Measurements from ENCODE around the gene FADS3. TPM values are rescaled to one million over a fixed set of nuclear protein-coding genes. Genes with fewer than 3 reads are reported as not detected.

Gene FADS3
- total RNA-seq, 1 donor, result 127 TPM

- no peak overlapping the region for H3K27ac ChIP-seq (ENCODE audit: low read depth, low read length)
- no peaks in the 10 kb centered on the region for H3K27me3 ChIP-seq (ENCODE audit: insufficient read depth, low read length)
- no peaks in the 10 kb centered on the region for H3K4me1 ChIP-seq (ENCODE audit: insufficient read depth, low read length)
- DNase-seq (ENCODE audit: insufficient read length, low spot score, missing footprints), result peak; percentile 23
- H3K9me3 ChIP-seq (ENCODE audit: low read depth, low read length), result no peaks in the 10 kb centered on the region
- H2AFZ ChIP-seq (ENCODE audit: low read length), result no peak overlapping the region
- no peak for TF ChIP-seq CTCF (IDR thresholded peaks at IDR 0.05; ENCODE audit: extremely low read depth, low read depth, low read length)
- no peaks in the 10 kb centered on the region for H3K79me2 ChIP-seq (ENCODE audit: insufficient read depth, low read length)
- H3K4me3 ChIP-seq (ENCODE audit: insufficient read depth, low read length), result no peak overlapping the region
- no peak overlapping the region for H3K4me2 ChIP-seq (ENCODE audit: insufficient read depth, low read length)
- H3K36me3 ChIP-seq (ENCODE audit: insufficient read depth, low read length), result peaks cover 22% of the 10 kb centered on the region
- H4K20me1 ChIP-seq (ENCODE audit: insufficient read depth, low read length), result no peaks in the 10 kb centered on the region
These were observed 37.0 kb downstream of the FADS3 start for GRCh38 chr11:61854206-61854895.

GRCh38 chr11:61853698-61854169 lies 37.6 kb downstream of the FADS3 start:
- Histone ChIP-seq H3K27ac (ENCODE audit: low read depth, low read length) (no peak overlapping the region), H3K36me3 (ENCODE audit: insufficient read depth, low read length) (peaks cover 20% of the 10 kb centered on the region), H3K4me1 (ENCODE audit: insufficient read depth, low read length) (no peaks in the 10 kb centered on the region), H3K27me3 (ENCODE audit: insufficient read depth, low read length) (no peaks in the 10 kb centered on the region), H3K79me2 (ENCODE audit: insufficient read depth, low read length) (no peaks in the 10 kb centered on the region), H3K9me3 (ENCODE audit: low read depth, low read length) (no peaks in the 10 kb centered on the region), H2AFZ (ENCODE audit: low read length) (no peak overlapping the region), H4K20me1 (ENCODE audit: insufficient read depth, low read length) (no peaks in the 10 kb centered on the region), H3K4me2 (ENCODE audit: insufficient read depth, low read length) (no peak overlapping the region), H3K4me3 (ENCODE audit: insufficient read depth, low read length) (no peak overlapping the region)
- no peak for TF ChIP-seq CTCF (IDR thresholded peaks at IDR 0.05; ENCODE audit: extremely low read depth, low read depth, low read length)
- DNase-seq (ENCODE audit: insufficient read length, low spot score, missing footprints), result no peak

GRCh38 chr11:61851900-61852295 lies 39.4 kb downstream of the FADS3 start:
- H3K36me3 ChIP-seq (ENCODE audit: insufficient read depth, low read length), result peaks cover 31% of the 10 kb centered on the region
- no peaks in the 10 kb centered on the region for H3K4me1 ChIP-seq (ENCODE audit: insufficient read depth, low read length)
- H3K9me3 ChIP-seq (ENCODE audit: low read depth, low read length), result no peaks in the 10 kb centered on the region
- H3K27me3 ChIP-seq (ENCODE audit: insufficient read depth, low read length), result no peaks in the 10 kb centered on the region
- H3K4me3 ChIP-seq (ENCODE audit: insufficient read depth, low read length), result no peak overlapping the region
- no peaks in the 10 kb centered on the region for H4K20me1 ChIP-seq (ENCODE audit: insufficient read depth, low read length)
- no peak overlapping the region for H3K27ac ChIP-seq (ENCODE audit: low read depth, low read length)
- TF ChIP-seq CTCF (IDR thresholded peaks at IDR 0.05; ENCODE audit: extremely low read depth, low read depth, low read length), result no peak
- peak; percentile 66 for DNase-seq (ENCODE audit: insufficient read length, low spot score, missing footprints)
- no peak overlapping the region for H2AFZ ChIP-seq (ENCODE audit: low read length)
- H3K4me2 ChIP-seq (ENCODE audit: insufficient read depth, low read length), result no peak overlapping the region
- H3K79me2 ChIP-seq (ENCODE audit: insufficient read depth, low read length), result no peaks in the 10 kb centered on the region

- peak; percentile 36 for DNase-seq (ENCODE audit: insufficient read length, low spot score, missing footprints)
- Histone ChIP-seq H3K4me2 (ENCODE audit: insufficient read depth, low read length) (no peak overlapping the region), H3K36me3 (ENCODE audit: insufficient read depth, low read length) (peaks cover 31% of the 10 kb centered on the region), H3K4me1 (ENCODE audit: insufficient read depth, low read length) (no peaks in the 10 kb centered on the region), H3K9me3 (ENCODE audit: low read depth, low read length) (no peaks in the 10 kb centered on the region), H3K27me3 (ENCODE audit: insufficient read depth, low read length) (no peaks in the 10 kb centered on the region), H3K27ac (ENCODE audit: low read depth, low read length) (no peak overlapping the region), H3K79me2 (ENCODE audit: insufficient read depth, low read length) (no peaks in the 10 kb centered on the region), H2AFZ (ENCODE audit: low read length) (no peak overlapping the region), H4K20me1 (ENCODE audit: insufficient read depth, low read length) (no peaks in the 10 kb centered on the region), H3K4me3 (ENCODE audit: insufficient read depth, low read length) (no peak overlapping the region)
- TF ChIP-seq CTCF (IDR thresholded peaks at IDR 0.05; ENCODE audit: extremely low read depth, low read depth, low read length), result no peak
These were observed 40.0 kb downstream of the FADS3 start for GRCh38 chr11:61851113-61851899.

Data from osteoblast (primary cell).